ENCODE results near the gene SLC6A7. TPM values are rescaled to one million over a fixed set of nuclear protein-coding genes. Genes with fewer than 3 reads are reported as not detected.

The SLC6A7 gene
- polyA plus RNA-seq, 1 of the 3 experiments (the other 2 are of a cell fraction) = not detected

DNA sequence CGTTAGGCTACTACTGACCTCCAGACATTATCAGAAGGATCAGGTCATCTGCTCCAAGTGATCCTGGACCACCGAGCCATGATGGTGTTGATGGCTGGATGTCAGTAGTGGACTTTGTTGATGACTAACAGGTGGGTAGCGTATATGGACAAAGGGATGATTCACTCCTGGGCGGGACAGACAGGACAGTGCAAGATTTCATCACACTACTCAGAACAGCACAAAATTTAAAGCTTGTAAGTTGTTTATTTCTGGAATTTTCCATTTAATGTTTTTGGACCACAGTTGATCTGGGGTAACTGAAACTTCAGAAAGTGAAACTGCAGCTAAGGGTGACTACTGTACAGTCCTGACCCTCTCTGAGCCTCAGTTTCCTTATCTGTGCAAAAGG, 46.9 kb upstream of the SLC6A7 start (continued):
- no peak for TF ChIP-seq CTCF (IDR thresholded peaks at IDR 0.05)
- TF ChIP-seq USF2 (IDR thresholded peaks at IDR 0.05; ENCODE audit: borderline replicate concordance, low read depth, low read length) = no peak
- no peak for TF ChIP-seq RFX5 (IDR thresholded peaks at IDR 0.05; ENCODE audit: low read length)
- no peak for TF ChIP-seq RAD21 (IDR thresholded peaks at IDR 0.05; ENCODE audit: low read length)
- TF ChIP-seq EP300 (IDR thresholded peaks at IDR 0.05; ENCODE audit: borderline replicate concordance in 1 of 2, low read depth in 1 of 2, low read length in 1 of 2) = 0 out of 4 replicates have a peak, but pooled peaks of 1 of the 2 experiments have one; percentile 6
- no peak for TF ChIP-seq RXRA (IDR thresholded peaks at IDR 0.05; ENCODE audit: borderline replicate concordance, low read depth)
- TF ChIP-seq FOXJ3 (CRISPR knock-in tag; IDR thresholded peaks at IDR 0.05) = no peak
- peak; percentile 82 for TF ChIP-seq TCF12 (IDR thresholded peaks at IDR 0.05)
- TF ChIP-seq TAF1 (IDR thresholded peaks at IDR 0.05; ENCODE audit: borderline replicate concordance, low read depth, low read length) = no peak
- no peak for TF ChIP-seq SMC3 (IDR thresholded peaks at IDR 0.05; ENCODE audit: low read depth, low read length)
- TF ChIP-seq REST (IDR thresholded peaks at IDR 0.05; ENCODE audit: low read depth, low read length) = no peak
- peak; percentile 74 for TF ChIP-seq JUND (IDR thresholded peaks at IDR 0.05)
- TF ChIP-seq TEAD4 (IDR thresholded peaks at IDR 0.05; ENCODE audit: borderline replicate concordance, insufficient read depth) = no peak
- no peak for TF ChIP-seq NFIC (IDR thresholded peaks at IDR 0.05; ENCODE audit: borderline replicate concordance)
- TF ChIP-seq ELF1 (IDR thresholded peaks at IDR 0.05) = no peak
- TF ChIP-seq, protein P1, sequence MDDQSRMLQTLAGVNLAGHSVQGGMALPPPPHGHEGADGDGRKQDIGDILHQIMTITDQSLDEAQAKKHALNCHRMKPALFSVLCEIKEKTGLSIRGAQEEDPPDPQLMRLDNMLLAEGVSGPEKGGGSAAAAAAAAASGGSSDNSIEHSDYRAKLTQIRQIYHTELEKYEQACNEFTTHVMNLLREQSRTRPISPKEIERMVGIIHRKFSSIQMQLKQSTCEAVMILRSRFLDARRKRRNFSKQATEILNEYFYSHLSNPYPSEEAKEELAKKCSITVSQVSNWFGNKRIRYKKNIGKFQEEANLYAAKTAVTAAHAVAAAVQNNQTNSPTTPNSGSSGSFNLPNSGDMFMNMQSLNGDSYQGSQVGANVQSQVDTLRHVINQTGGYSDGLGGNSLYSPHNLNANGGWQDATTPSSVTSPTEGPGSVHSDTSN (IDR thresholded peaks at IDR 0.05) = peak; percentile 85
- peak; percentile 86 for TF ChIP-seq FOSL2 (IDR thresholded peaks at IDR 0.05; ENCODE audit: borderline replicate concordance, low read depth)
- no peak for TF ChIP-seq NRF1 (IDR thresholded peaks at IDR 0.05; ENCODE audit: low read depth, low read length)
- TF ChIP-seq MAX (IDR thresholded peaks at IDR 0.05; ENCODE audit: low read depth) = peak; percentile 15; the same call in 1 of the 2 replicates
- 0 out of 2 replicates have a peak, but pooled peaks have one; percentile 21 for TF ChIP-seq SIN3A (IDR thresholded peaks at IDR 0.05; ENCODE audit: borderline replicate concordance, low read depth, low read length)
- TF ChIP-seq RCOR1 (IDR thresholded peaks at IDR 0.05; ENCODE audit: low read length) = no peak
- no peak for TF ChIP-seq MXI1 (IDR thresholded peaks at IDR 0.05; ENCODE audit: low read depth, low read length)
- no peak for TF ChIP-seq GATA2 (CRISPR knock-in tag; IDR thresholded peaks at IDR 0.05)
